Measurements from ENCODE around the gene PTBP3.
"Not testable (repeated sequence)": the region's sequence is repeated elsewhere in the genome, so short reads cannot be mapped to it uniquely, and the experiment has no call there.

PTBP3 gene

DNA sequence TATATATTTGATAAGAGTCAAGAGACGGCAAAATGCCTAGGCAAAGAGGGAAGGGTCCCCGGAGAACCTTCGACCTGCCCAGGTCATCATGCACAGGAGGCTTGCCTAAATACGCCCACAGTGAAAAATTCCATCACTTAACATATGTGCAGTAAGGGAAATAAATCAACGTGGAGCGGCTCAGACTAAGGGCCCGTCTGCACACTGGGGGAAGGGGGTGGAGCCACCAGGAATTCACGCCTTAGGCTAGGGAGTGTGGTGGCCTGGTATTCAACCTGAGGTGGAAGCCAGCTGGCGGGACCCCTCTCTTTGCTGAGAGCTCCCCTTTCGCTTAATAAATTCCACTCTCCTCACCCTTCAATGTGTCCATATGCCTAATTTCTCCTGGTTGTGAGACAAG lies 8.3 kb downstream of the PTBP3 start:
- no peak for DNase-seq (ENCODE audit: low read depth in 1 of 2, low spot score in 1 of 2)

GRCh38 chr9:112323378-112323854 lies 10.0 kb downstream of the PTBP3 start:
- no peak for DNase-seq (ENCODE audit: low read depth in 1 of 2, low spot score in 1 of 2)

DNA sequence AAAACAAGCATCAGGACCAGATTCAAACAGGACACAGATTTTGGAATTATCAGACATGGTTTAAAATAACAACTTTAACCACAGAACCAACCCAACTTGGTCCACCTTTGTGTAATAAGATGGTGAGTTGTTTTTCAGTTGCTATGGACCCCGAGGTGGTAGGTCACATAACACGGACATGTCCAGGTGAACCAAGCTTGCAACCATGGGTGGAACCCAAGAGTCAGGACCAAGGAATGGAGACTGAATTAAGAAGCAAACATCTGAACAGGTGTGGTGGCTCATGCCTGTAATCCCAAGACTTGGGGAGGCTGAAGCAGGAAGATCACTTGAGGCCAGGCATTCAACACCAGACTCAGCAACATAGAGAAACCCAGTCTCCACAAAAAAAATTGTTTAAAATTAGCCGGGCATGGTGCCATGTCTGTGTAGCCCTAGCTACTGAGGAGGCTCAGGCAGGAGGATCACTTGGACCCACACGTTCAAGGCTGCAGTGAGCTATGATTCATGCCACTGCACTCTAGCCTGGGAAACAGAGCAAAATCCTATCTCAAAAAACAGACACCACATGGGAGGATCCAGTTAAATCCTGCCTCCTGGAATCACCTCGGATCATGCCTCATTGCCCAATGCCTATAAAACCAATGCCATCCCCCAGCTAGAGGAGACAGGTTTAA lies 10.6 kb downstream of the PTBP3 start:
- DNase-seq (ENCODE audit: low read depth in 1 of 2, low spot score in 1 of 2), result no peak

- no peak for DNase-seq (ENCODE audit: low read depth in 1 of 2, low spot score in 1 of 2)
Measured at GRCh38 chr9:112316258-112316943, 17.0 kb downstream of the PTBP3 start.

GRCh38 chr9:112315331-112316257 lies 17.8 kb downstream of the PTBP3 start:
- DNase-seq (ENCODE audit: low read depth in 1 of 2, low spot score in 1 of 2), result no peak

GRCh38 chr9:112312139-112312538 lies 21.3 kb downstream of the PTBP3 start:
- no peak for DNase-seq (ENCODE audit: low read depth in 1 of 2, low spot score in 1 of 2)

DNA sequence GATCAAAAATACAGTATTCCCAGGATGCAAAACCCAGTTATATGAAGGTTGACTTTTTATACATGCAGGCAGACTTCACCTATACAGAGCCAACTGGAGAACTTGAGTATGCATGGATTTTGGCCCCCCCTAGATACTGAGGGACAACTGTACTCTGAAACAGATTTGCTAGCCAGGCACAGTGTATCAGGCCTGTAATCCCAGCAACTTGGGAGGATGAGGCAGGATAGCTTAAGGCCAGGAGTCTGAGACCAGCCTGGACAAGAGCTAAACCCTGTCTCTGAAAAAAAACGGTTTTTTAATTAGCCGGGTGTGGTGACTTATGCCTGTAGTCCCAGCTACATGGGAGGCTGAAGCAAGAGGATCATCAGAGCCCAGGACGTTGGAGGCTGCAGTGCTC lies 21.9 kb downstream of the PTBP3 start:
- no peak for DNase-seq (ENCODE audit: low read depth in 1 of 2, low spot score in 1 of 2)

GRCh38 chr9:112310826-112311225 lies 22.6 kb downstream of the PTBP3 start:
- no peak for DNase-seq (ENCODE audit: low read depth in 1 of 2, low spot score in 1 of 2)

DNA sequence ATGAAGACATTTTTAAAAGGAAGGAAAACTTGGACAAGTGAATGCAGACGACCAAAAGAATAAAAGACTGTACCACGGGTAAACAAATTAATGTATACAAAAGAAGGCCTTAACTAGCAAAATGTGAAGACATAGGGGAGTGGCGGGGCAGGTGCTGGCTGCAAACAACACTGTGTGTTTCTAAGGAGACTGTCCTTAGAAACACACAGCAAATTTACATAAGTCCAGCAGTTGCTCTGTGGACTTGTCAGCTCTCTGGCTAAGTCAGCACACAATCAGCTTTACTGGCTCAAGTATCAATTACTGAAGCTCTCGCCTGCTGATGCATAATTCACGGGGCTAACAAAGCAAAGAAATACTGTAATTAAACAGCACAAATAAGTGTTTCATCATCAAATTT lies 24.8 kb downstream of the PTBP3 start:
- DNase-seq (ENCODE audit: low read depth in 1 of 2, low spot score in 1 of 2), result no peak

- DNase-seq (ENCODE audit: low read depth in 1 of 2, low spot score in 1 of 2), result no peak
Measured at GRCh38 chr9:112301420-112301819, 32.0 kb downstream of the PTBP3 start.

DNA sequence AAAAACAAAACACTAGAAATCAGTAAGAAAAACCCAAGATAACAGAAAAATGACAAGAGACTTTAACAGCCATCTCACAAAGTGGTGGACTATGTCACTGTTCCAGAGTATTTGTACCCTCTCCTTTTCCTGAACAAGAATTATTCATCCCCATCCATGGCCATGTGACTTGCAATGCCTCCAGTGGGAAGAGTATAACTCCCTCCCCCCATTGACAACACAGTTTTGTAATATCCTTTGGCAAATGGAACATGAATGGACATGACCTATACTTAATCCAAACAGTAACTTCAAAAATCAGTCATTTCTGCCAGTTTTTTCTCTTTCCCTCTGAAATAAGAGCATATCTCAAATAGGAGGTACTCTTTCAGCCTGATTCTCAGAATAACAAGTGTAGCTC lies 33.9 kb downstream of the PTBP3 start:
- no peak for DNase-seq (ENCODE audit: low read depth in 1 of 2, low spot score in 1 of 2)

DNA sequence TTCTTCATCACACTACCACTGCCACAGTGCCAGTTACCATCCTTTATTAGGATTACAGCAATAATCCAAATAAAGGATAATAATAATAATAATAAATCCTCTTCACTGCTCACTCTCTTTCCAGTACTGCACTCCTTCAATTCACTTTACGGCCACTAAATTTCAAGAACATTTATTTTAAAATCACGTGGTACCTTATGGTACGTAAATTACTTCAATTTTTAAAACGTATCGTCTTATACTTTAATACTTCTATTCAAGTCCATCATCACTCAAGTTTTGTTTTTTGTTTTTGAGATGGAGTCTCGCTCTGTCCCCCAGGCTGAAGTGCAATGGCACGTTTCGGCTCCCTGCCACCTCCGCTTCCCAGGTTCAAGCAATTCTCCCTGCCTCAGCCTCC lies 36.5 kb downstream of the PTBP3 start:
- no peak for DNase-seq (ENCODE audit: low read depth in 1 of 2, low spot score in 1 of 2)

DNA sequence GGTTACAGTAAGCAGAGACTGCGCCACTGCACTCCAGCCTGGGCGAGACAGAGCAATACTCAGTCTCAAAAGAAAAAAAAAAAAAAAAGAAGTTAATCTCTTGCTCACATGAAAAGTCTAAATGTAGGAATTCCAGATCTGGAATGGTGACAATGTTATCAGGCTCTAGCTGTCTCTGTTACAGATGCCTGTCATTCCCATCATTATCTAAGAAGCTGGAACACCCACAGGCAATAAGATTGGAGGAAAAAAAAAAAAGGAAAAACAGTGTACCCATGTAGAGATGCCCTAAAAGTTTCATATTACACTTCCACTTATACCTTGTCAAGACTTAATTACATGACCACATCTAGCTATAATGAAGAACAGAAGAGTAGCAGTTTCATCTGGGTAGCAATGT lies 38.2 kb downstream of the PTBP3 start:
- no peak for DNase-seq (ENCODE audit: low read depth in 1 of 2, low spot score in 1 of 2)

DNA sequence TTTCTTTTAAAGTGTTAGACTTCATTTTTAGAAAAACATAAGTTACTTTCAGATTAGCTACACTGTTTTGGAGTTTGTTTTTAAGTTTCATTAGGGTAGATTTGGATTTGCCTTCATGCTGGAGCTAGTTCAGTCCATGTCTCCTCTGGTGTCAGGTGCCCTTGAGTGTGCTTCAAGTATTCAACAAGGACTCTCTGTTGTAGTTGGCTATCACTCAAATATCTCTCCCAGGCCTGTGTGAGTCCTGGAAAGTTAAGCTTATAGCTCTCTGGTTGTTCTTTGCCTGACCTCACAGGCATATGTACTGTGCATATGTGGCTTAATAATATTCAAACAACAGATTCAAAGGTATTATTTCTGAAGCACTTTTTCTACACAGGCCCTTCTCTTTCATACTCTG lies 45.4 kb downstream of the PTBP3 start:
- DNase-seq (ENCODE audit: low read depth in 1 of 2, low spot score in 1 of 2), result no peak

- no peak for DNase-seq (ENCODE audit: low read depth in 1 of 2, low spot score in 1 of 2)
Measured at GRCh38 chr9:112286926-112287325, 46.5 kb downstream of the PTBP3 start.

DNA sequence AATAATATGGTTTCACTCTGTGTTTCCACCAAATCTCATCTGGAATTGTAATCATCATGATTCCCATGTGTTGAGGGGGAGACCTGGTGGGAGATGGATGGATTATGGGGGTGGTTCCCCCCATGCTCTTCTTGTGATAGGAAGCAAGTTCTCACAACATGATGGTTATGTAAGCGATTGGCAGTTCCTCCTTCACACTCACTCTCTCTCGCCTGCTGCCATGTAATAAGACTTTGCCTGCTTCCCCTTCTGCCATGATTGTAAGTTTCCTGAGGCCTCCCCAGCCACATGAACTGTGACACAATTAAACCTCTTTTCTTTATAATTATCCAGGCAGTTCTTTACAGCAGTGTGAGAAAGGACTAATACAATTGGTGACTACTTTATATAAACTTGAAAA lies 48.4 kb downstream of the PTBP3 start:
- no peak for DNase-seq (ENCODE audit: low read depth in 1 of 2, low spot score in 1 of 2)

- no peak for DNase-seq (ENCODE audit: low read depth in 1 of 2, low spot score in 1 of 2)
Measured at GRCh38 chr9:112283582-112284253, 49.7 kb downstream of the PTBP3 start.

GRCh38 chr9:112282841-112283240 lies 50.6 kb downstream of the PTBP3 start:
- DNase-seq (ENCODE audit: low read depth in 1 of 2, low spot score in 1 of 2), result not testable (repeated sequence)

DNA sequence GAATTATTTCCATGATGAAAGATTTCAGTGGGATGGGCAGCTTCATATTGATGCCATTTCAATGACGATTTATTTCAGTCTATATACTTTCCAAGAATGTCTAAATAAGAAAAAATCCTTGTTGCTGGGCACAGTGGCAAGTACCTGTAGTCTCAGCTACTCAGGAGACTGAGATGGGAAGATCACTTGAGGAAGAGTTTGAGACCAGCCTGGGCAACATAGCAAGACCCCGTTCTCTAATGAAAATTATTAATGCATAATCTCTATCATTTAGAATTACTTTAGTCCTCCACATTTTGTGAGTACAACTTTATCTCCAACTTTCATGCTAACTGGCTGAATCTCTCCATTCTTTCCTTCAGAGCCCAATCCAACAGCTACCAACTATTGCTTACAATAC lies 52.5 kb downstream of the PTBP3 start:
- no peak for DNase-seq (ENCODE audit: low read depth in 1 of 2, low spot score in 1 of 2)

DNA sequence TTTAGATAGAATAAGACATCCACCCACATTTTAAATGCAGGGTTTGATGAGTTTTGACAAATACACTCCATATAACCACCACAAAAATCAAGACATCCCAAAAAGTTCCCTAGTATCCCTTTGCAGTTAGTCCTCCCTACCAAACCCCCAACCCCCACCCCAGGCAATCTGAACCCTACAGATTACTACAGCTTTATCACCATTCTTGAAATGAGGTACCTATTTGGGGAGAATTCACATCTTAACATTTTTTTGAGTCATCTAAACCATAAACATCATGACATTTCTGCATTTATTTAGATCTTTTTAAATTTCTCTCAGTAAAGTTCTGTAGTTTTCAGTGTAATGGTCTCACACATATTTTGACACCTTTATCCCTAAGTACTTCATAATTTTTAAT lies 53.9 kb downstream of the PTBP3 start:
- no peak for DNase-seq (ENCODE audit: low read depth in 1 of 2, low spot score in 1 of 2)

GRCh38 chr9:112278152-112278551 lies 55.3 kb downstream of the PTBP3 start:
- no peak for DNase-seq (ENCODE audit: low read depth in 1 of 2, low spot score in 1 of 2)
